DLD1 (cell line): Measurements from ENCODE around the gene PI4KA.
"Not testable (repeated sequence)": the region's sequence is repeated elsewhere in the genome, so short reads cannot be mapped to it uniquely, and the experiment has no call there.

Experiments used
- in situ Hi-C: cut with HindIII; loops from 2 replicates; pipeline ENCODE4 v1.10.0; 2017; ENCODE audit warnings: low sequenced_read_pairs

The PI4KA gene

GRCh38 chr22:20858615-20859416, at the start of gene PI4KA, which contains the start of gene SNAP29:
TSS of gene PI4KA (minus strand) at chr22:20858811. CDS start at chr22:20858725, 86 bp downstream.
TSS of gene SNAP29 (plus strand) at chr22:20859007. CDS start at chr22:20859111, 104 bp downstream.
- in situ Hi-C loops, result no loop called here

DNA sequence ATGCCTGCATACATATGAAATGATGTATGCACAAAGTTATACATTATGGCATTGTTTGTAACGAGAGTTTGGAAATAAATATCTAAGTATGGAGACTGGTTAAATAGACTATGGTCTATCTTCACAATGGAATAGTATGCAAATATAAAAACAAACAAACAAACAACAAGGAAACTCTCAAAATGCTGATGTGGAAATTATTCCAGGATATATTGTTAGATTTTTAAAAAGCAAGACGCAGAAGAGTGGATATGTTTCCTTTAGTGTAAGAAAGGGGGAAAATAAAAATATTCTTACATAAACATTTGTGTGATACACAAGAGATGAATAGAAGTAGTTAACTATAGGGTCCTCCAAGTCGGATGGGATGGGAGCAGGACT, 47.8 kb upstream of the PI4KA start:
- in situ Hi-C loops, result no loop called here

DNA sequence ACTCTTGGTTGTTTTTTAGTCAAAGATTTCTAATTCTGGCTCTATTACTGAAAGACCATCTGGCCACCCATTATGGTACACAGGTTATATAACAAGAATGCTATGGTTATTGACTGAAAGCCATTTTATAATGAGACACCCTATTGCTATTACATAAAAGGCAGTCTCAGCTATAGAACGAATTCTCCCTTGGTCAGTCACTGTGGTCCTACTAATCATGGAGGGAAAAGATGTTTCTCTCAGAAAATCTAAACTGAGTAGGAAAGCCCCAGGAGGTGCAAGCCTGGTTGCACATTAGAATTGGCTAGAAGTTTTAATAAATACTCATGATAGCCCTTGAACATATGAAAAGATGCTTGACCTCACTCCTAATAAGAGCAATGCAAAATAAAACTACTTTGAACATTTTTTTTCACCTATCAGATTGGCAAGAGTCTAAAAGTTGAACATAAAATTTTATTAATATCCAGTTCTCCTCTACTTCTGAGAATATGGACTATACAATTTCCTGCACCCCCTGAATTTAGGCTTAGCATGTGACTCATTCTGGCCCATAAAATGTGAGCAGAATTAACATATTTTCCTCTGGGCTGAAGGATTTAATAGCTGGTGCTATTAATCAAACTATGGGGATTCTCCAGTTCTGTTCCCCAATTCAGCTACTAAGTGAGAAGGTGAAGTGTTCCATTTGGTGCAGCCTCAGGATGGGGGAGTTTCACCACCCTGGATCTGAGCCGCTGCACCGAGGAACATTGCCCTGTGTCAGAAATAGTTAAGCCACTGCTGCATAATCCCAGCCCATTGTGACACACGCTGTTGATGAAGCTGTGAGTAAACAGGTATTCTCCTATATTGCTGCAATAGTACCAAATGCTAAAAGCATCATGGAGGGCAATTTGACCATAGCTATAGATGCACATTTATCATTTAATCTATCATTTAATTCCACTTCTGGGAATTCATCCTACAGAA, 47.1 kb upstream of the PI4KA start:
- in situ Hi-C loops, result no loop called here

DNA sequence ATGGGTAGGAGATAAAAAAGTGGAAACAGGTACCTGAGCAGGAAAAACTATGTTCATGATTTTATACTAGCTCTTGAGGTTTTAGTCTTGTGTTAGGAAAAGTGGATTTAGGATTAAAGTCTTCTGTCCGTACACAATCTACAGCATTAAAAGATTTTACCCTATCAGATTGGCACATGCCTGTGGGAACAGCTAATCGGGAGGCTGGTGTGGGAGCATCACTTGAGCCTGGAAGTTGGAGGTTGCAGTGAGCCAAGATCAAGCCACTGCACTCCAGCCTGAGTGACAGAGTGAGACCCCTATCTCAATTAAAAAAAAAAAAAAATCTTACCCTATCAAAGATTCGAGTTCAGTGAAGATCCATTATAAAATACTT, 46.4 kb upstream of the PI4KA start:
- in situ Hi-C loops, result no loop called here

DNA sequence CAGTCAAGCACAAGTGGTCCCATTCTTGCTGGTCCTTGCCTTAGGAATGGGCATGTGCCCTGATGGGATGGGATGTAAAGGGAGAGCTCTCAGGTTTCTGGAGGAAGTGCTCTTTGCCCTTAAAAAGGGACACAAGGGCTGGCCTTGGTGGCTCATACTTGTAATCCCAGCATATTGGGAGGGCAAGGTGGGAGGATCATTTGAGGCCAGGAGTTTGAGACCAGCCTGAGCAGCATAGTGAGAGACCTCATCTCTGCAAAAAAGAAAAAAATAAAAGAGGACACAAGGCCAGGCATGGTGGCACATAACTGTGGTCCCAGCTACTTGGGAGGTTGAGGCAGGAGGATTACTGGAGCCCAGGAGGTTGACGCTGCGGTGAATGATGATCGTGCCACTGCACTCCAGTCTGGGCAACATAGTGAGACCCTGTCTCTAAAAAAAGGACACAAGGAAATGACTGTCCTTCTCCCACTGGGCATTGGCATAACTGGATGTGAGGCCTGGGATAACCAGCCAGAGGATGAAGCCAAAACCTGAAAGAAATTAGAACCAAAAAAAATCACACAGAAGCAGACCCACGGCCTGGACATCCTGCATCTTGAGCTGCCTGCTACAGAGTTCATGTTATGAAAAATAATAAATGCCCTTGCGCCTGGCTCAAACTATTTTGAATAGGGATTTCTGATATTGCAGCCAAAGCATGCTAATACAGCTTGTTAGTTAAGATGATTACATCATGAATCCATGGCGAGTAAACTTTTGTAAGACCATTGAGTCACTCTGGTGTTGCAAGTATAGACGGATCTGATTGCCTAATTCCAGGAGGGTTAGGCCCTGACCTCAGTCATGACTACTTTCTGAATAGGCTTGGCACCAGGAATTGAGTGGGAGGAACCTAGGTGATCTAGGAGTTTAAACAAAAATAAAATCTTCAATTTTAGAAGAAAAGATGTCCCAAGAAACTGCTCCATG, 45.7 kb upstream of the PI4KA start:
- in situ Hi-C loops, result no loop called here

GRCh38 chr22:20903093-20903492, 44.5 kb upstream of the PI4KA start:
- in situ Hi-C loops, result no loop called here

DNA sequence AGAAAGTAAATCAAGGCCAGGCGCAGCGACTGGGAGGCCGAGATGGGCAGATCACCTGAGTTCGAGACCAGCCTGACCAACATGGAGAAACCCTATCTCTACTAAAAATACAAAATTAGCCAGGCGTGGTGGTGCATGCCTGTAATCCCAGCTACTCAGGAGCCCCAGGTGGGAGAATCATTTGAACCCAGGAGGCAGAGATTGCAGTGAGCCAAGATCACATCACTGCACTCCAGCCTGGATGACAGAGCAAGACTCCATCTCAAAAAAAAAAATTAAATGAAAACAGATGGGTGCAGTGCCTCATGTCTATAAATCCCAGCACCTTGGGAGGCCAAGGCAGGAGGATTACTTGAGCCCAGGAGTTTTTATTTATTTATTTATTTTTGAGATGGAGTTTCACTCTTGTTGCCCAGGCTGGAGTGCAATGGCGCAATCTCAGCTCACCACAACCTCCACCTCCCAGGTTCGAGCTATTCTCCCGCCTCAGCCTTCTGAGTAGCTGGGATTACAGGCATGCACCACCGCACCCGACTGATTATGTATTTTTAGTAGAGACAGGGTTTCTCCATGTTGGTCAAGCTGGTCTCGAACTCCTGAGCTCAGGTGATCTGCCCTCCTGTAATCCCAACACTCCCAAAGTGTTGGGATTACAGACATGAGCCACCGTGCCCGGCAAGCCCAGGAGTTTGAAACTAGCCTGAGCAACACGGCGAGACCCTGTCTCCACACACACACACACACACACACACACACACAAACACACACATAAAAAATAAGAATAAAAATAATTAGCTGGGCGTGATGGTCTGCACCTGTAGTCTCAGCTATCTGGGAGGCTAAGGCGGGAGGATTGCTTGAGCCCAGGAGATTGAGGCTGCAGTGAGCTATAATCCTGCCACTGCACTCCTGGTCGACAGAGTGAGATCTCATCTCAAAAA, 42.8 kb upstream of the PI4KA start:
- in situ Hi-C loops, result not testable (repeated sequence)

DNA sequence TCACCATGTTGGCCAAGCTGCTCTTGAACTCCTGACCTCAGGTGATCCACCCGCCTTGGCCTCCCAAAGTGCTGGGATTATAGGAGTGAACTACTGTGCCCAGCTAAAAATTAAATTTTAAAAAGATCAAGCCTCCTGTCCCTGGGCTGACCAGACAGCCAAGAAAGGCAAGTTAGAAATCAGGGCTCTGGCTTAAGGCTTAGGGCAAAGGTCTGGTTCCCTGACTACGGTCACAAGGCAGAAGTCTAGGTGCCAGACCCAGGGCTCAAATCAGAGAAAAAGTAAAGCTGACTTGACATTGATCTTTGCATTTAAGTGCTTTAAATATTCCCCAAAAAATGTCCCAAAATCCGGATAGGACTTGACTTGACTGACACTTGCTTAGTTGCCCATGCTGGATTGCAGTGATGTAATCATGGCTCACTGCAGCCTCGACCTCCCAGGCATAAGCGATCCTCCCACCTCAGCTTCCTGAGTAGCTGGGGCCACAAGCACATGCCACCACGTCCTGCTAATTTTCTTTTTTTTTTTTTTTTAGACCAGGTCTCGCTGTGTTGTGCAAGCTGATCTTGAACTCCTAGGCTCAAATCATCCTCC, 41.3 kb upstream of the PI4KA start:
- in situ Hi-C loops, result no loop called here

GRCh38 chr22:20897737-20898136, 39.1 kb upstream of the PI4KA start:
- in situ Hi-C loops, result not testable (repeated sequence)

- in situ Hi-C loops, result no loop called here
Observed at GRCh38 chr22:20890975-20891374, 32.4 kb upstream of the PI4KA start.

GRCh38 chr22:20889904-20890540, 31.4 kb upstream of the PI4KA start:
- in situ Hi-C loops, result no loop called here

DNA sequence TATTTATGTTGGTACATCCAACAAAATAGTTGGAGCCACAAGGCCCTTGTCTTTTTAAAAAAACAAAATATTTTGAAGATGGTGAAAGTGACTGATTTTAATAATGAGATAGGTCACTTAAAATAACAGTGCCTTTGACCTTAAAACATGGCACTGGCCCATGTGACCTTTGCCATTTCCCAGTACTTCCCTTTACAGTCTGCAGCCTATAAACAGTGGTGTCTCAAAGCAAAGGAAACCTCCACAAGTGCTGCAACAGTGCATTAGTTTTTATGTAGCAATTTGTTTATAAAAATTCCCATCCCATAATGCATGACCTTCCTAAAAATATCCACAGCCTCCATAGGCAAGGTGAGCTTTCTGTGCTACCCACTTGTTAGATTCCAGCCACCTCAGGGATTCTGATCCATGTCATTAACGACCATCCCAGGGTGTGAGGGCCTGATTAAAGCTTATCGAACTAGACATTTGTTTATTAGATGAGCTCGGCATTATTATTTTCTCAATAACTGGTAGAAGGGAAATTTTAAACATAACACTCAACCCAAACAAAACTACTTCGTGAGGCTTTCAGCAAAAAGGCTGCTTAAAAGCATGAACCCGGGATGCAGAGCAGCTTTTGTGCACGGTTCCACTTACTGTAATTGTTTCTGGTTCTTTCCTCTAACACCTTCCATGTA, 30.6 kb upstream of the PI4KA start:
- in situ Hi-C loops, result no loop called here

GRCh38 chr22:20887375-20887774, 28.8 kb upstream of the PI4KA start:
- in situ Hi-C loops, result no loop called here

DNA sequence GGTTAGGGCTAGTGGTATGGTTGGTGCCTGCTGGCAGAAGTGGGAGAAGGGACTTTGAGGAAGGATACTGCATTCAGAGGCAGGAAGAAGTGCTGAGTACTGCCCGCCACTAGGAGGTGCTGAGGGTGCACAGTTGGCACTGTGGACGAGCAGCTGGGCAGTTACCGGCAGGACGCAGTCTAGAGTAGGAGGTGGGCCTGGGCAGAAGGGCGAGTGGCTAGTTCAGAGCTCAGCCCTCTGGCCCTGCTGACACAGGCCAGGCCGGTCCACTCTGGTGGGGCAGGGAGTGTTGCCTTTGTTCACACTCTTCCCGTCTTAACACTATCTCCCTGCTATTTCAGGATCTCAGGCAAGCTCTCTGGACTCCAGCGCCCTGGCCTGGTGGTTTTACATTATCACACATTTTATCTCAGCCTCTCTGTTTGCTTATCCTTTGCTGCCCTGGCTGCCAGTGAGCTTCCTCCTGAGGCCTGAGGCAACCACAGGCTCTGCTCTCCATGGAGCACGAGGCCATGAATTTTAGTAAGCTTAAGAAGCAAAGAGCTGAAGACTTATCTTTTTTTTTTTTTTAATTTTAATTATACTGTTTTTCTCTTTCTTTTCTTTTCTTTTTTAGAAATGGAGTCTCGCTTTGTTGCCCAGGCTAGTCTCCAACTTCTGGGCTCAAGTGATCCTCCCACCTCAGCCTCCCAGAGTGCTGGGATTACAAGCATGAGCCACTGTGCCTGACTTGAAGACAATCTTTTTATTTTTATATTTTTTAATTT, 27.1 kb upstream of the PI4KA start:
- in situ Hi-C loops, result no loop called here

DNA sequence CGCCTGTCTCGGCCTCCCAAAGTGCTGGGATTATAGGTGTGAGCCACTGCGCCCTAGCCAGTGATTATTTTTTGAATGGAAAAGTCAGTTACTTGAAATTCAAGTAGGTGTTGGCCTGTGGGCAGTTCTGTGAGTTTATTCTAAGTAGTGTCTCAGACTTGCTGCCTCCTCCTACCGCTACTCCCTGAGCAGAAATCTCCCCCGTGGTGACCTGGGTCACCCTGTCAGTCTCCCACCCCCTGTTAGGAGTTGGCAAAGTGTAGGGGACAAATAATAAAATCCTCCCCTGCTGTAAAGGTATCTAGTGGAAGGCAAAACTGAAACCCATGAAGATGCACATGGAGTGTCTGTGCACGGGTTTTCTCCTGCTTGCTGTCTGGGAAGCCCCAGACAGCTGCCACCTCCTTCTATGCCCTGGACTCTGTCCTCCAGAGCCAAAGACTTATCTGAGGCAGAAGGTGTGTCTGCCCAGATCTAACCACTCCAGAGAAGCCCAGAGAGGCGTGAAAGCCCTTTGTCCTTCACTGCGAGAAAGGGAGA, 26.5 kb upstream of the PI4KA start:
- in situ Hi-C loops, result no loop called here

GRCh38 chr22:20884454-20884853, 25.8 kb upstream of the PI4KA start:
- in situ Hi-C loops, result no loop called here

GRCh38 chr22:20882855-20883254, 24.2 kb upstream of the PI4KA start:
- in situ Hi-C loops, result no loop called here
